Effector memory CD4-positive, alpha-beta T cell (primary cell): ENCODE data around the gene EPC2.
A peak's percentile ranks its signal among the peaks of the same experiment; 100 is the strongest.
"Not testable (repeated sequence)": the region's sequence is repeated elsewhere in the genome, so short reads cannot be mapped to it uniquely, and the experiment has no call there.

Source experiments
- DNase-seq, 3 donors: peaks; one replicate each; pipeline ENCODE4 v3.0.0-alpha.2; 2020
- H3K27ac ChIP-seq: 2 replicates; pipeline ENCODE4 v1.7.0; 2013; ENCODE audit warnings: mild to moderate bottlenecking, low read length, moderate library complexity; ENCODE audit not compliant: insufficient read depth, poor library complexity, severe bottlenecking
- H3K27me3 ChIP-seq: replicated peaks from 2 replicates; pipeline ENCODE4 v1.7.0; 2013; ENCODE audit warnings: mild to moderate bottlenecking, low read length; ENCODE audit not compliant: insufficient read depth, control insufficient read depth, poor library complexity, severe bottlenecking
- H3K36me3 ChIP-seq: 2 replicates; pipeline ENCODE4 v1.7.0; 2013; ENCODE audit warnings: mild to moderate bottlenecking, low read length, moderate library complexity; ENCODE audit not compliant: control insufficient read depth, insufficient read depth
- H3K4me1 ChIP-seq: 2 replicates; pipeline ENCODE4 v1.7.0; 2013; ENCODE audit warnings: low read length, mild to moderate bottlenecking; ENCODE audit not compliant: control insufficient read depth, insufficient read depth, poor library complexity, severe bottlenecking
- H3K4me3 ChIP-seq: 2 replicates; pipeline ENCODE4 v1.7.0; 2013; ENCODE audit warnings: low read length, low read depth, mild to moderate bottlenecking; ENCODE audit not compliant: insufficient read depth, poor library complexity, severe bottlenecking
- H3K9me3 ChIP-seq: 2 replicates; pipeline ENCODE4 v1.7.0; 2013; ENCODE audit warnings: mild to moderate bottlenecking, low read length, moderate library complexity; ENCODE audit not compliant: control insufficient read depth

EPC2 gene

GRCh38 chr2:148667113-148667836, 22.7 kb downstream of the EPC2 start:
- Histone ChIP-seq H3K9me3 (no peaks in the 10 kb centered on the region), H3K27me3 (no peaks in the 10 kb centered on the region), H3K4me3 (no peak overlapping the region), H3K4me1 (peaks cover 17% of the 10 kb centered on the region), H3K27ac (no peak overlapping the region), H3K36me3 (no peaks in the 10 kb centered on the region)
- DNase-seq = no peak

GRCh38 chr2:148670773-148671172, 26.2 kb downstream of the EPC2 start:
- no peak overlapping the region for H3K27ac ChIP-seq
- H3K36me3 ChIP-seq = no peaks in the 10 kb centered on the region
- H3K27me3 ChIP-seq = no peaks in the 10 kb centered on the region
- H3K4me1 ChIP-seq = peaks cover 17% of the 10 kb centered on the region
- DNase-seq = no peak
- no peaks in the 10 kb centered on the region for H3K9me3 ChIP-seq
- no peak overlapping the region for H3K4me3 ChIP-seq

GRCh38 chr2:148674063-148675020, 29.8 kb downstream of the EPC2 start:
- DNase-seq = peak in 1 of 3 donors; percentile 9
- Histone ChIP-seq H3K4me1 (peaks cover 9% of the 10 kb centered on the region), H3K27me3 (no peaks in the 10 kb centered on the region), H3K4me3 (no peak overlapping the region), H3K9me3 (no peaks in the 10 kb centered on the region), H3K27ac (no peak overlapping the region), H3K36me3 (no peaks in the 10 kb centered on the region)

GRCh38 chr2:148675708-148676107, 31.2 kb downstream of the EPC2 start:
- Histone ChIP-seq H3K4me3 (no peak overlapping the region), H3K27ac (no peak overlapping the region), H3K27me3 (no peaks in the 10 kb centered on the region), H3K4me1 (peaks cover 3% of the 10 kb centered on the region), H3K36me3 (no peaks in the 10 kb centered on the region), H3K9me3 (no peaks in the 10 kb centered on the region)
- no peak for DNase-seq

- H3K4me3 ChIP-seq, H3K27ac ChIP-seq, H3K4me1 ChIP-seq, DNase-seq, H3K9me3 ChIP-seq, H3K27me3 ChIP-seq, H3K36me3 ChIP-seq: not testable (repeated sequence)
Observed at GRCh38 chr2:148678302-148679179, 34.0 kb downstream of the EPC2 start.

GRCh38 chr2:148680462-148680861, 35.9 kb downstream of the EPC2 start:
- Histone ChIP-seq H3K4me3 (no peak overlapping the region), H3K27me3 (no peaks in the 10 kb centered on the region), H3K9me3 (no peaks in the 10 kb centered on the region), H3K27ac (no peak overlapping the region), H3K4me1 (peaks cover 9% of the 10 kb centered on the region), H3K36me3 (no peaks in the 10 kb centered on the region)
- DNase-seq = no peak

- Histone ChIP-seq H3K27ac (no peak overlapping the region), H3K4me3 (no peak overlapping the region), H3K36me3 (no peaks in the 10 kb centered on the region), H3K9me3 (no peaks in the 10 kb centered on the region), H3K4me1 (peaks cover 9% of the 10 kb centered on the region), H3K27me3 (no peaks in the 10 kb centered on the region)
- DNase-seq = no peak
Observed at GRCh38 chr2:148681443-148681842, 36.9 kb downstream of the EPC2 start.

- not testable (repeated sequence) for DNase-seq, H3K27me3 ChIP-seq, H3K9me3 ChIP-seq, H3K4me1 ChIP-seq, H3K27ac ChIP-seq, H3K36me3 ChIP-seq, H3K4me3 ChIP-seq
Observed at GRCh38 chr2:148681862-148682261, 37.3 kb downstream of the EPC2 start.

GRCh38 chr2:148684507-148684906, 40.0 kb downstream of the EPC2 start:
- no peaks in the 10 kb centered on the region for H3K9me3 ChIP-seq
- H3K27ac ChIP-seq = no peak overlapping the region
- no peaks in the 10 kb centered on the region for H3K36me3 ChIP-seq
- H3K4me1 ChIP-seq = peaks cover 9% of the 10 kb centered on the region
- DNase-seq = no peak
- no peaks in the 10 kb centered on the region for H3K27me3 ChIP-seq
- H3K4me3 ChIP-seq = no peak overlapping the region
